Thyroid gland (tissue), 4 donors: ENCODE results near the gene FSTL4.

Experiments
- POLR2A ChIP-seq, 2 donors: fragments of 450-650 bp; IDR thresholded peaks; one replicate each; pipeline ENCODE4 v1.6.1; 2017; ENCODE audit warnings: antibody characterized with exemption in 2 of 2, mild to moderate bottlenecking in 2 of 2, moderate library complexity in 1 of 2
- TF ChIP-seq, protein P1 (sequence below), 6 experiments: fragments of 200-600 bp in 3 of 6; fragments of 450-650 bp in 3 of 6; sonication (generic) in 3 of 6; IDR thresholded peaks; one replicate each; pipeline ENCODE4 v1.5.1; 2016 to 2019; ENCODE audit warnings: antibody characterized with exemption in 6 of 6, mild to moderate bottlenecking in 2 of 6, inconsistent platforms in 1 of 6, moderate library complexity in 1 of 6

DNA sequence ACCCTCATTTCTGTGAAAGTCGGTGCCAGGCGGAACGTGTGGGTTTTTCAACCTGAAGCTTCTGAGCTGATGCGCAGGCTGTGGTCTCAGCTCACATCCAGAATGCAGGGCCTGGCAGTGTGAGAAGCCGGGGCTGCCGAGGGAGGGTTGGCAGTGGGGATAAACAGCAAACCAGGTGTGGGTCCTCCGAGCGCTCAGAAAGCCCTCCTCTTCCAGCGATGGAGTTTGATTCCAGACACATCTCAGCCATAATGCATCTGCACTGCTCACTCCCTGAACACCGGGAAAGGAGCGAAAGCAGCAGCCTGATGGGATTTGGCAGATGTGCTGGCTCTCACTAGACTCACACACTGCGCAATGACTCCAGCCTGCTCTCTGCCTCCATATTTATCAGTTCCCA lies 280.4 kb downstream of the FSTL4 start:
- TF ChIP-seq, protein P1, sequence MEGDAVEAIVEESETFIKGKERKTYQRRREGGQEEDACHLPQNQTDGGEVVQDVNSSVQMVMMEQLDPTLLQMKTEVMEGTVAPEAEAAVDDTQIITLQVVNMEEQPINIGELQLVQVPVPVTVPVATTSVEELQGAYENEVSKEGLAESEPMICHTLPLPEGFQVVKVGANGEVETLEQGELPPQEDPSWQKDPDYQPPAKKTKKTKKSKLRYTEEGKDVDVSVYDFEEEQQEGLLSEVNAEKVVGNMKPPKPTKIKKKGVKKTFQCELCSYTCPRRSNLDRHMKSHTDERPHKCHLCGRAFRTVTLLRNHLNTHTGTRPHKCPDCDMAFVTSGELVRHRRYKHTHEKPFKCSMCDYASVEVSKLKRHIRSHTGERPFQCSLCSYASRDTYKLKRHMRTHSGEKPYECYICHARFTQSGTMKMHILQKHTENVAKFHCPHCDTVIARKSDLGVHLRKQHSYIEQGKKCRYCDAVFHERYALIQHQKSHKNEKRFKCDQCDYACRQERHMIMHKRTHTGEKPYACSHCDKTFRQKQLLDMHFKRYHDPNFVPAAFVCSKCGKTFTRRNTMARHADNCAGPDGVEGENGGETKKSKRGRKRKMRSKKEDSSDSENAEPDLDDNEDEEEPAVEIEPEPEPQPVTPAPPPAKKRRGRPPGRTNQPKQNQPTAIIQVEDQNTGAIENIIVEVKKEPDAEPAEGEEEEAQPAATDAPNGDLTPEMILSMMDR (IDR thresholded peaks at IDR 0.05) = no peak
- no peak for TF ChIP-seq POLR2A (IDR thresholded peaks at IDR 0.05)
